Suprapubic skin (tissue), 3 donors: ENCODE measurements around the gene DNAH14.
"Not testable (repeated sequence)": the region's sequence is repeated elsewhere in the genome, so short reads cannot be mapped to it uniquely, and the experiment has no call there.

ENCODE experiments used
- CTCF ChIP-seq, 2 donors: fragments of 200-600 bp in 1 of 2; fragments of 450-650 bp in 1 of 2; sonication (generic) in 1 of 2; IDR thresholded peaks; one replicate each; pipeline ENCODE4 v1.5.1; 2016 to 2019; ENCODE audit warnings: antibody characterized with exemption in 2 of 2, mild to moderate bottlenecking in 1 of 2, moderate library complexity in 1 of 2
- POLR2A ChIP-seq, 2 donors: fragments of 450-650 bp; IDR thresholded peaks; one replicate each; pipeline ENCODE4 v1.6.1; 2017; ENCODE audit warnings: antibody characterized with exemption in 2 of 2, mild to moderate bottlenecking in 2 of 2, moderate library complexity in 2 of 2

DNA sequence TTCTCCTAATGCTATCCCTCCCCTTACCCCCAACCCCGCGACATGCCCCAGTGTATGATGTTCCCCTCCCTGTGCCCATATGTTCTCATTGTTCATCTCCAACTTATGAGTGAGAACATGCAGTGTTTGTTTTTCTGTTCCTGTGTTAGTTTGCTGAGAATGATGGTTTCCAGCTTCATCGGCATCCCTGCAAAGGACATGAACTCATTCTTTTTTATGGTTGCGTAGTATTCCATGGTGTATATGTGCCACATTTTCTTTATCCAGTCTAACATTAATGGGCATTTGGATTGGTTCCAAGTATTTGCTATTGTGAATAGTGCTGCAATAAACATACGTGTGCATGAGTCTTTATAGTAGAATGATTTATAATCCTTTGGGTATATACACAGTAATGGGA lies 78.6 kb downstream of the DNAH14 start:
- not testable (repeated sequence) for TF ChIP-seq CTCF, POLR2A (IDR thresholded peaks at IDR 0.05)
